SK-N-SH treated with all-trans-retinoic acid at 6 μM for 48 hours (cell line): ENCODE measurements around the gene HBG2.

Experiments
- ARNTL ChIP-seq: fragments of 450-650 bp; formaldehyde crosslinking; IDR thresholded peaks from 2 replicates; pipeline ENCODE4 v1.5.0; 2020; ENCODE audit warnings: low read depth, mild to moderate bottlenecking, moderate library complexity, borderline replicate concordance
- CREB5 ChIP-seq: fragments of 250-450 bp; sonication (Bioruptor Pico); IDR thresholded peaks from 2 replicates; pipeline ENCODE4 v1.5.1; 2020; ENCODE audit warnings: low read depth, mild to moderate bottlenecking, moderate library complexity
- CSRNP3 ChIP-seq: fragments of 250-450 bp; sonication (Bioruptor Pico); IDR thresholded peaks from 2 replicates; pipeline ENCODE4 v1.5.1; 2021; ENCODE audit warnings: mild to moderate bottlenecking, moderate library complexity
- ESRRG ChIP-seq: fragments of 250-450 bp; sonication (Bioruptor Pico); IDR thresholded peaks from 2 replicates; pipeline ENCODE4 v1.6.1; 2021; ENCODE audit warnings: mild to moderate bottlenecking
- GLIS3 ChIP-seq: fragments of 250-450 bp; sonication (Bioruptor Pico); IDR thresholded peaks from 2 replicates; pipeline ENCODE4 v1.5.0; 2020; ENCODE audit warnings: mild to moderate bottlenecking, moderate library complexity
- ISL1 ChIP-seq: fragments of 250-450 bp; sonication (Bioruptor Pico); IDR thresholded peaks from 2 replicates; pipeline ENCODE4 v2.1.2; 2022; ENCODE audit warnings: mild to moderate bottlenecking, moderate library complexity
- PATZ1 ChIP-seq: fragments of 250-450 bp; sonication (Bioruptor Pico); IDR thresholded peaks from 2 replicates; pipeline ENCODE4 v1.8.0; 2020; ENCODE audit warnings: mild to moderate bottlenecking, moderate library complexity, borderline replicate concordance
- TCF4 ChIP-seq: fragments of 250-450 bp; sonication (Bioruptor Pico); IDR thresholded peaks from 2 replicates; pipeline ENCODE4 v1.8.0; 2021; ENCODE audit warnings: mild to moderate bottlenecking, moderate library complexity, borderline replicate concordance
- ZFP3 ChIP-seq: fragments of 250-450 bp; sonication (Bioruptor Pico); IDR thresholded peaks from 2 replicates; pipeline ENCODE4 v1.5.0; 2020; ENCODE audit warnings: mild to moderate bottlenecking, moderate library complexity
- ZNF565 ChIP-seq: fragments of 450-650 bp; formaldehyde crosslinking; conservative IDR thresholded peaks from 2 replicates; pipeline ENCODE4 v1.5.0; 2020; ENCODE audit warnings: low read depth, mild to moderate bottlenecking, moderate library complexity
- ZNF8 ChIP-seq: fragments of 450-650 bp; formaldehyde crosslinking; IDR thresholded peaks from 2 replicates; pipeline ENCODE4 v1.5.0; 2020; ENCODE audit warnings: mild to moderate bottlenecking, moderate library complexity

GRCh38 chr11:5269715-5270147 is 15.2 kb upstream of the HBG2 start, which contains the start of gene HBE1:
- no peak for TF ChIP-seq TCF4 (CRISPR knock-in tag)
- TF ChIP-seq PATZ1 (CRISPR knock-in tag), result no peak
- no peak for TF ChIP-seq ZNF8 (CRISPR knock-in tag)
- TF ChIP-seq GLIS3 (CRISPR knock-in tag), result no peak
- TF ChIP-seq ISL1 (CRISPR knock-in tag), result no peak
- no peak for TF ChIP-seq ZFP3 (CRISPR knock-in tag)
- no peak for TF ChIP-seq ESRRG (CRISPR knock-in tag)
- TF ChIP-seq CREB5 (CRISPR knock-in tag), result no peak
- TF ChIP-seq ZNF565, result no peak
- TF ChIP-seq ARNTL (CRISPR knock-in tag), result no peak
- no peak for TF ChIP-seq CSRNP3
